Activated naive CD4-positive, alpha-beta T cell treated with anti-CD3 and anti-CD28 coated beads, Interleukin-2, amount 50 U/mL, for 24 hours (primary cell): ENCODE results near the gene ATG7.
"Not testable (repeated sequence)": the region's sequence is repeated elsewhere in the genome, so short reads cannot be mapped to it uniquely, and the experiment has no call there.

Experiments
- H3K27ac Mint-ChIP-seq: one replicate; pipeline ENCODE4 v1.8.0; 2021; ENCODE audit warnings: mild to moderate bottlenecking, mixed read lengths
- H3K27me3 Mint-ChIP-seq: one replicate; pipeline ENCODE4 v1.8.0; 2021; ENCODE audit warnings: mixed read lengths
- H3K36me3 Mint-ChIP-seq: one replicate; pipeline ENCODE4 v1.8.0; 2021; ENCODE audit warnings: mixed read lengths
- H3K4me1 Mint-ChIP-seq: one replicate; pipeline ENCODE4 v1.8.0; 2021; ENCODE audit warnings: mixed read lengths
- H3K4me3 Mint-ChIP-seq: one replicate; pipeline ENCODE4 v1.8.0; 2021; ENCODE audit warnings: mild to moderate bottlenecking, mixed read lengths
- H3K9me3 Mint-ChIP-seq: one replicate; pipeline ENCODE4 v1.8.0; 2021; ENCODE audit warnings: mixed read lengths

Gene ATG7

GRCh38 chr3:11434017-11434526 is 161.9 kb downstream of the ATG7 start:
- no peaks in the 10 kb centered on the region for H3K4me1 Mint-ChIP-seq
- H3K27me3 Mint-ChIP-seq, result no peaks in the 10 kb centered on the region
- no peak overlapping the region for H3K27ac Mint-ChIP-seq
- no peak overlapping the region for H3K4me3 Mint-ChIP-seq
- H3K36me3 Mint-ChIP-seq, result peaks cover 5% of the 10 kb centered on the region
- H3K9me3 Mint-ChIP-seq, result no peaks in the 10 kb centered on the region

DNA sequence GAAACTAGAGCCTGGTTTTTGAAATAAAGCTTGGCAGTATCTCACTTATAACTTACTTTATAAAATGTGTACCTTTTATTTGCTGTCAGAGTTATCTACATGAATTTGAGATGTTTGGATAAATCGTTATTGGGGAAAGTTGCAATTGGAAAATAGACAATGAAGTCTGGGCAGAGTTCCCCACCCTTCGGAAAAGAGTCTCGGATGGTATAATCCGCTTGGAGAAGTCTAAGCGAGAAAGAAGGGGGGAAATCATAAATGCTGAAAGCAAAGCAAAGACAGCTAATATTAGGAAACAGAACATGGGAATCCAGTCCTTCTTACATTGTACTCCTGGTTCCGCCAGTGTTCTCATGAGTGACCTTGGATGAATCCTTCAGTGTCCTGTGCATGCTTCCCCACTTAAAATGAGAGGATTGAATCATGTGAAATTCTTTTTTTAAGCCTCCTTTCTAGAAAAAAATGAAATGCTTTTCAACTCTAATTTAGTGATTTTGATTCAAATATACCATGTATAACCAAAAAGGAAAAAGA is 162.4 kb downstream of the ATG7 start:
- no peak overlapping the region for H3K27ac Mint-ChIP-seq
- no peak overlapping the region for H3K4me3 Mint-ChIP-seq
- no peaks in the 10 kb centered on the region for H3K4me1 Mint-ChIP-seq
- no peaks in the 10 kb centered on the region for H3K9me3 Mint-ChIP-seq
- no peaks in the 10 kb centered on the region for H3K27me3 Mint-ChIP-seq
- peaks cover 7% of the 10 kb centered on the region for H3K36me3 Mint-ChIP-seq

- no peaks in the 10 kb centered on the region for H3K4me1 Mint-ChIP-seq
- H3K36me3 Mint-ChIP-seq, result peaks cover 6% of the 10 kb centered on the region
- no peaks in the 10 kb centered on the region for H3K9me3 Mint-ChIP-seq
- H3K27ac Mint-ChIP-seq, result no peak overlapping the region
- H3K27me3 Mint-ChIP-seq, result no peaks in the 10 kb centered on the region
- no peak overlapping the region for H3K4me3 Mint-ChIP-seq
Observed at GRCh38 chr3:11435440-11436165, 163.4 kb downstream of the ATG7 start.

DNA sequence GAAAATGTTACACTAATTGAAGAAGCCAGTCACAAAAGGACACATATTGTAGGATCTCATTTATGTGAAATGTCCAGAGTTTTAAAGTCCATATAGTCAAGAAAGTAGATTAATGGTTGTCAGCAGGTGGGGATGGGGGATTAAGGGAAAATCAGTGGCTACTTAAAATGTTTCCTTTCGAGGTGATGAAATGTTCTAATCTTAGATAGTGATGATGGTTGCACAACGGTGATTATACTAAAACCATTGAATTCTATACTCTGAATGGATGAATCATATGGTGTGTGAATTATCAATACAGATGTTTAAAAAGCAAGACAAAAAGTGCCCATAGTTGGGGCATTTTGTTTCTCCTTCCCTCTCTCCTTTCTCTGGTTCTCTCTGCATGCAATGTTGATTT is 164.6 kb downstream of the ATG7 start:
- Mint-ChIP-seq H3K27me3 (no peaks in the 10 kb centered on the region), H3K27ac (no peak overlapping the region), H3K4me3 (no peak overlapping the region), H3K4me1 (no peaks in the 10 kb centered on the region), H3K9me3 (no peaks in the 10 kb centered on the region), H3K36me3 (peaks cover 3% of the 10 kb centered on the region)

- peaks cover 3% of the 10 kb centered on the region for H3K36me3 Mint-ChIP-seq
- no peaks in the 10 kb centered on the region for H3K4me1 Mint-ChIP-seq
- no peak overlapping the region for H3K4me3 Mint-ChIP-seq
- no peak overlapping the region for H3K27ac Mint-ChIP-seq
- H3K27me3 Mint-ChIP-seq, result no peaks in the 10 kb centered on the region
- H3K9me3 Mint-ChIP-seq, result no peaks in the 10 kb centered on the region
Observed at GRCh38 chr3:11437506-11437905, 165.3 kb downstream of the ATG7 start.

DNA sequence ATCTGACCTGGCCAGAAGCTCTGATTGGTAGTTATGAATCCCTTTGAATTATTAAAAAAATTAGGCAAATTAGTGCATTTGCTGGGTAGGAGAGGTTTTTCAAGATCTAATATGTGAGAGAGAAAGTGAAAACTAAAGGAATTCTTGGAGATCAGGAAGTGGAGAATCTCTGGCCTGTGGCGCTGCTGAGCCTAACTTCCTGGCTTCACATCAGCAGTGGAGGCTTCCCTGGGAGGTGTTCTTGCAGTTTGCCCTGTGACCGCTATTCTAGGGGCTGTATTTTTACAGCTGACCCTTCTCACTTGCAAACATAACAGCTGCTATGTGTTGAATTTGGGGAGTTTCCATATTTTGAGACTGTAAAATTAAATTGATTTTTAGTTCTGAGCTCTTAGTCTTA is 166.4 kb downstream of the ATG7 start:
- Mint-ChIP-seq H3K4me3 (no peak overlapping the region), H3K4me1 (no peaks in the 10 kb centered on the region), H3K27ac (no peak overlapping the region), H3K9me3 (no peaks in the 10 kb centered on the region), H3K36me3 (peaks cover 7% of the 10 kb centered on the region), H3K27me3 (no peaks in the 10 kb centered on the region)

GRCh38 chr3:11441346-11441745 is 169.1 kb downstream of the ATG7 start:
- H3K36me3 Mint-ChIP-seq, result peaks cover 17% of the 10 kb centered on the region
- not testable (repeated sequence) for H3K27ac Mint-ChIP-seq, H3K27me3 Mint-ChIP-seq, H3K4me1 Mint-ChIP-seq, H3K4me3 Mint-ChIP-seq, H3K9me3 Mint-ChIP-seq

- Mint-ChIP-seq H3K4me3 (no peak overlapping the region), H3K27me3 (no peaks in the 10 kb centered on the region), H3K9me3 (no peaks in the 10 kb centered on the region), H3K36me3 (peaks cover 18% of the 10 kb centered on the region), H3K4me1 (no peaks in the 10 kb centered on the region), H3K27ac (no peak overlapping the region)
Observed at GRCh38 chr3:11444404-11444803, 172.2 kb downstream of the ATG7 start.

DNA sequence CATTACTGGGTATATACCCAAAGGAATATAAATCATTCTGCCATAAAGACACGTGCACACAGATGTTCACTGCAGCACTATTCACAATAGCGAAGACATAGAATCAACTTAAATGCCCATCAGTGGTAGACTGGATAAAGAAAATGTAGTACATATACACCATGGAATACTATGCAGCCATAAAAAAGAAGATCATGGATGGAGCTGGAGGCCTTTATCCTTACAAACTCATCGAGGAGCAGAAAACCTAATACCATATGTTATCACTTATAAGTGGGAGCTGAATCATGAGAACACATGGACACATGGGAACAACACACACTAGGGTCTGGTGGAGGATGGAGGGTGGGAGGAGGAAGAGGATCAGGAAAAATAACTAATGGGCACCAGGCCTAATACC is 173.0 kb downstream of the ATG7 start:
- not testable (repeated sequence) for H3K4me3 Mint-ChIP-seq, H3K4me1 Mint-ChIP-seq, H3K27ac Mint-ChIP-seq, H3K27me3 Mint-ChIP-seq, H3K9me3 Mint-ChIP-seq
- peaks cover 18% of the 10 kb centered on the region for H3K36me3 Mint-ChIP-seq

- no peaks in the 10 kb centered on the region for H3K4me1 Mint-ChIP-seq
- H3K27me3 Mint-ChIP-seq, result no peaks in the 10 kb centered on the region
- H3K27ac Mint-ChIP-seq, result no peak overlapping the region
- H3K9me3 Mint-ChIP-seq, result no peaks in the 10 kb centered on the region
- H3K36me3 Mint-ChIP-seq, result peaks cover 18% of the 10 kb centered on the region
- H3K4me3 Mint-ChIP-seq, result no peak overlapping the region
Observed at GRCh38 chr3:11445883-11446282, 173.7 kb downstream of the ATG7 start.

DNA sequence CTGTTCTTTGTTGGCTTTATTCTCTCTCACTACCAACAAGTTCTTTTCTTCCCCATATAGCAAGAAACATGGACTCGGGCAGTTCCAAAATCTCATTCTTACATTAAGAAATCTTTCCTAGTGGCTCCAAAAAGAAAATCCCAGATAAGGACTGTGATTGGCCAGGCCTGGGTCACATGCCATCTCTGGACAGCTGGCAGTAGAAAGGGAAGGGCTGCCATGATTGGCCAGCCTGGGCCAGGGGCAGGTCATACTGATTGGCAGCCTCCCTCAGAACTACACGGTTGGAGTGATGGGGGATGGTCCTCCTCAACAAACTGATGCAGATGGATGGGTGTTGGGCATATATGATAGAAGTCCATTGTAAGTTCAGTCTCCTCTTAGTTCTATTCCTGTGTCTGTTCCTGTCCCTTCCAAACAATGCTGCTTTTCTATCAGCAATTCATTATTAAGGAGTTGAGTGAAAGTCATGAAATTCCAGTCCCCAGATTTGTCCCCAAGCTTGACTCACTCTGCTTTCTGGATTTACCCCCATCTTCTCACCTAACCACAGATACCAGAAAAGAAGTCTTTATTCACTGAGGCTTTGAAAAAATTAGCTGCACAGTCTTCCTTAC is 175.5 kb downstream of the ATG7 start:
- no peaks in the 10 kb centered on the region for H3K9me3 Mint-ChIP-seq
- H3K36me3 Mint-ChIP-seq, result peaks cover 18% of the 10 kb centered on the region
- no peaks in the 10 kb centered on the region for H3K27me3 Mint-ChIP-seq
- H3K4me1 Mint-ChIP-seq, result no peaks in the 10 kb centered on the region
- no peak overlapping the region for H3K27ac Mint-ChIP-seq
- H3K4me3 Mint-ChIP-seq, result no peak overlapping the region

DNA sequence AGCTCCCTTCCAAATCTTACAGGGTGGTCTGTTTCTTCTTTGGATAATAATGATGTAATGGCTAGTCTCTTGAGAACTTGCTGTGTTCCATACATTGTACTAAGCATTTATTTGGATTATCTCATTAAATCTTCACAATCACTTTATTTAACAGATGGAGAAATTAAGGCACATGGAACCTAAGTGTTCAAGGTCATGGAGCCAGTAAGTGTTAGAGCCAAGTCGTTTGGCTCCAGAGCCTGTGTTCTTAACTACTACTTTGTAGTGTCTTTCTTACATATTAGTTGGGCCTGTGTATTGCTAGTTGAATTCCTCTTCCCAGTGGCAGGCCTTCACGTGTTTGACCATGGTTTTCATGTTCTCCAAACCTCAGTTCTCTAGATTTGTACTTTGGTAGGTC is 177.8 kb downstream of the ATG7 start:
- H3K27me3 Mint-ChIP-seq, result no peaks in the 10 kb centered on the region
- H3K36me3 Mint-ChIP-seq, result peaks cover 8% of the 10 kb centered on the region
- H3K9me3 Mint-ChIP-seq, result no peaks in the 10 kb centered on the region
- no peak overlapping the region for H3K27ac Mint-ChIP-seq
- H3K4me1 Mint-ChIP-seq, result no peaks in the 10 kb centered on the region
- H3K4me3 Mint-ChIP-seq, result no peak overlapping the region

- Mint-ChIP-seq H3K36me3 (peaks cover 5% of the 10 kb centered on the region), H3K9me3 (no peaks in the 10 kb centered on the region), H3K4me3 (no peak overlapping the region), H3K27ac (no peak overlapping the region), H3K27me3 (no peaks in the 10 kb centered on the region), H3K4me1 (no peaks in the 10 kb centered on the region)
Observed at GRCh38 chr3:11452312-11452711, 180.1 kb downstream of the ATG7 start.

DNA sequence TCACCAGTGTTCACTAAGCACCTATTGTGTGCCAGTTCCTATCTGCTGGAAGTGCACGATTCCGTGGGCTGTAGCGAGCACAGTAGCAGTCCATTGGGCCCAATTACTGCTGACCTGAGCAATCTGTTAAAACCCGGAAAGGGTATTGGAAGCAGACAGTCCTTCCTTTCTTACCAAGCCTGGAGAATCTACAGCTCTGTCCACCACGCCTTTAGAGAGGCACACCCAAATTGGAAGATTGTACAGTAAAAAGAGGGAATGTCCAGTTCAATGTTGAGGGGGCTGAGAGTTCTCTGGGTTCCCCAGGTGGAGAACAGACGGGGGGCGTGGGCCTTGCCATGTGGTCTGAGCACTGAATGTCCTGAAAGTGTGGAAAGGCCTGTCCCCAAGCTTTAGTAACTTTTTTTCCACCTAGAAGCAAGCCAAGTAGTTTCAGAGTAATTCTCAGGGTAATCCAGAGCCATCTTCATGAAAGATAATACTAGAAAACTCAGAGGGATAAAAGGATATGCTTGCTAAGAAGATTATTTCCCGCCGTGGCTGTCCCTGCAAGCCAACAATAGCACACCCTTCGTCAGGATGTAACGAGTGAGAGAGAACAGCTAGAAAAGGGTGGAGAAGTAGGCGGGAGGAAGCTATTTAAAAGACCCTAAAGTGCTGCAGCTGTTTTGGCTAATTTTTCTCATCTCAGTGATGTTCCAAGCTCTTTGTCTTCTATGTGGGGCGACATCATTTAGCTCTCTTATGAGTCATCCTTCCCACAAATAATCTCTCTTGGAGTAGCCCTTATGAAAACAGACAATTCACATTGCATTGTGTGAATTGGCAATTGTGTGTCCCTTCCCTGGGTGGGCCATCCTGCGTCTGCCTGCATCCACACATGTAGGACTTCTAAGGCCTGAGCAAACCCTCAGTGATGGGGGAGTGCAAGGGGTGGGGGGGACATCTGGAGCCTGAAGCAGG is 181.0 kb downstream of the ATG7 start:
- Mint-ChIP-seq H3K9me3 (no peaks in the 10 kb centered on the region), H3K27me3 (no peaks in the 10 kb centered on the region), H3K4me1 (no peaks in the 10 kb centered on the region), H3K27ac (no peak overlapping the region), H3K4me3 (no peak overlapping the region), H3K36me3 (peaks cover 7% of the 10 kb centered on the region)

DNA sequence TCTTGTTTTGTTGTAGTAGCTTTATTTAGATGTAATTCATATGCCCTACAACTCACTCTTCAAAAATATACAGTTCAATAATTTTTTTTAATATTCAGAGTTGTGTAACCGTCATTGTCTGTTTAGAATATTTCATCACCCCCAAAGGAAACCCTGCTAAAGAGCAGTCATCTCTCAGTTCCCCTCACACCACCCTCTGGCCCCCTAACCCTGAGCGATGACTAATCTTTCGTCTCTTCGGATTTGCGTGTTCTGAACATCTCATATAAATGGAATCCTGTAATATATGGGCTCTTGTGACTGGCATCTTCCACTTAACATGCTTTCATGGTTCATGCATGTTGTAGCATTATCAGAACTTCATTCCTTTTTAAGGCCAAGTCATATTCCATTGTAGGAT is 183.8 kb downstream of the ATG7 start:
- H3K4me3 Mint-ChIP-seq, result no peak overlapping the region

More for the DNA sequence above, 183.8 kb downstream of the ATG7 start:
- Mint-ChIP-seq H3K4me1 (no peaks in the 10 kb centered on the region), H3K9me3 (no peaks in the 10 kb centered on the region), H3K36me3 (peaks cover 5% of the 10 kb centered on the region), H3K27me3 (no peaks in the 10 kb centered on the region), H3K27ac (no peak overlapping the region)
